NCI-H1694 (cell line): ENCODE data around the gene PSME2.

Experiments
- DNase-seq: peaks from one replicate; lab custom pipeline; 2025; lab: John Stamatoyannopoulos, UW

PSME2 gene

DNA sequence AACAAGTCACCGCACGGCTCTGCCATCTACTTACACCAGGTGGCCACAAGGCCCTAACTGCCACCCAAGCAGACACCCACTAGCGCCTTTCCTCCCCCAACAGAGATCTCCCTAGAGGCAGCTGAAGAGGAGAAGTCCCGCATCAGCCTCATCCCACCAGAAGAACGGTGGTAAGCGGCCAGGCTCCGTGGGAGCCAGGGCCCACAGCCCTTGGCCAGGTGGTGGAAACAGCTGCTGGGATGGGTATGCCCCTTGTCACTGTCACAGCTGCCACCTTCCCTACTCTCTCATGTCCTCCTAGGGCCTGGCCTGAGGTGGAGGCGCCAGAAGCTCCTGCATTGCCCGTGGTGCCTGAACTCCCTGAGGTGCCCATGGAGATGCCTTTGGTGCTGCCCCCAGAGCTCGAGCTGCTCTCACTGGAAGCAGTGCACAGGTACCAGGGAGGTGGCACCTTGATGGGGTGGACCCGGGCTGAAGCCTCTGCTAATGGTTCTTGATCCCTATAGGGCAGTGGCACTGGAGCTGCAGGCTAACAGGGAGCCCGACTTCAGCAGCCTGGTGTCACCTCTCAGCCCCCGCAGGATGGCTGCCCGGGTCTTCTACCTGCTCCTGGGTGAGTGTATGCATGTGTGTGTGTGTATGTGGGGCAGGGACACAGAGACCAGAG, 33.0 kb upstream of the PSME2 start:
- DNase-seq = no peak

DNA sequence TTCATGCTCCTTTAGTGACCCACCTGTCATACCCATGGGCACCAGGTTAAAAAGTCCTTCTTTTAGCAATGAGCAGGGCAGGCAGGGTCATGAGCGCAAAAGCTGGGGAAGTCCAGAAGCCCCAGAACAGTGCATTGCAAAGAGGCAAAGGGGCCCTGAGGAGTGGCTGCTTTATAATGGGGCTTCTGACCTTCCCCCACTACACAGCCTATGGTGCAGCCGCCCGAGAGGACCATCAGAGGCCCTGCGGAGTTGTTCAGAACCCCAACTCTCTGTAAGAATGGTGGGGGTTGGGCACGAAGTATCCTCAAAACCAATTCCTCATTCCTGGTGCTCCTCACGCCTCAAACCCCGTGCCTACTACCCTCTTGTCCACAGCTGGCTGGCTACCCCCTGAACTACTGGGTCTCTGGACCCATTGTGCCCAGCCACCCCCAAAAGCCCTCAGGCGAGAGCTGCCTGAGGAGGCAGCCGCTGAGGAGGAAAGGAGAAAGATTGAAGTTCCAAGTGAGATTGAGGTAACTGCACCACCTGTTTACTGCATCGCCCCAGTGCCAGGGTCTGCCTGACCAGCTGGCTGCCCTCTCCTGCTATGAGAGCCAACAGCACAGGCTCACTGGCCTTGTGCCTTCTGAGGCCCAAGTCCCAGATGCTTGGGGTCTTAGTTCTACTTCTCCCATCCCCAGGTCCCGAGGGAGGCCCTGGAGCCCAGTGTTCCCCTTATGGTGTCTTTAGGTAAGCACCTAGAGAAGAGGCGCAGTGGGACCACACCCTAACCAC, 32.2 kb upstream of the PSME2 start:
- no peak for DNase-seq

DNA sequence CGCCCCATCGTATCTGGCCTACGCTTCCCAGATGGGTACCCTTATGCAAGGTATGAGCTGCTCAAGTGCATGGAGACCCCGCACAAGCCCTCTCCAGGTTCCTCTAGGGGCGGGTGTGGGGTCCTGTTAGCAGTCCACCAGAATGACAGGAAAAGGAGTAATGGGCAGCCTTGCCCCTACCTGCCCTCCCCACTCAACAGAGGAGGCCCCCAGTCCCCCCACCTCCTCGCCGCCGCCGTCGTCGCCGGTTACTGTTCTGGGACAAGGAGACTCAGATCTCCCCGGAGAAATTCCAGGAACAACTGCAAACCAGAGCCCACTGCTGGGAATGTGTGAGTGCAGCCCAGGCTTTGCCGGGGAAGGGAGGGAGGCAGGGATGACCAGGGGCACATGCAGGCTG, 31.5 kb upstream of the PSME2 start:
- no peak for DNase-seq

DNA sequence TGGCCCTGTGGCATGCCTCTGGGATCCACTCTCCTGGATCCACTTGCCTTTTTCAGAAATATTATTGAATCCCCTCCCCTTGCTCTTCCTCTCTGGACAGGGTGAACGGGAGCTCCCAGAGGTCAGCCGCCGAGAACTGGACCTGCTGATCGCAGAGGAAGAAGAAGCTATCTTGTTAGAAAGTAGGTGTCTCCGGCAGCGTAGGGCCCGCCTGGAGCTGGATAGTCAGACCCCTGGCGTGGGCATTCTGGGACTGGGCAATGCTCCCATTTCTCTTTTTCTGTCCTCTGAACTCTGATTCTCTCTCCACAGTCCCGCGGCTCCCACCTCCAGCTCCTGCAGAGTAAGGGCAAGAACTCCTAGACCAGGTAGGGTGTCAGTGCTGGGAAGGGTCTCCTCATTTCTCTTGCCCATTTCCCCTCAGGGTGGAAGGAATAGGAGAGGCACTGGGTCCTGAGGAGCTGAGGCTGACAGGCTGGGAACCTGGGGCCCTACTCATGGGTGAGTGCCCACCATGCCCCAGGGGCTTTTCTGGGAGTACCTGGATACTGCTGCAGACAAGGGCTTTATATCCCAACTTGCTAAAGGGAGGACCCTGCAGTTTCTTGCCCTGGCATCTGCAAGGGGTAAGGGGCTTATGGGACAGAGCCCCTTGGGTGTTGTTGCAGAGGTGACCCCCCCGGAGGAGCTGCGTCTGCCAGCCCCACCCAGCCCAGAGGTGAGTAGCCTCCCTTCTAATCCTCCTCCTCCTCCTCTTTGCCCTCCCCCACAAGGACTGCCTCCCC, 30.8 kb upstream of the PSME2 start:
- DNase-seq = no peak

DNA sequence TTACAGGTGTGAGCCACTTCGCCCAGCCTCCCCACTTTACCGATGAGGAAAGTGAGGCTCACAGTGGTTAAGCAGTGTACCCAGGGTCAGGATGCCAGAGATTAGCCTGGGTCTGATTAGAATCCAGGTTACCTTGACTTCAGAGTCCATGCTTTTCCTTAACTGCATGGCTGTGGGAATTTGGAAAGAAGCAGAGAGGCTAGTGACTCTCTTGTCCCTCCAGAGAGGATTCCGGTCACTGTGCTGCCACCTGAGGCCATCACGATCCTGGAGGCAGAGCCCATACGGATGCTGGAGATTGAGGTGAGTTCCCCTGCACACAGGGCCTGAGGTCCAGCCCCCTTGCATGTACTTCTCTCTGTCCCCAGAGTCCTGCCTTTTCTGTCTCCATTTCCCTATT, 30.2 kb upstream of the PSME2 start:
- DNase-seq = no peak

DNA sequence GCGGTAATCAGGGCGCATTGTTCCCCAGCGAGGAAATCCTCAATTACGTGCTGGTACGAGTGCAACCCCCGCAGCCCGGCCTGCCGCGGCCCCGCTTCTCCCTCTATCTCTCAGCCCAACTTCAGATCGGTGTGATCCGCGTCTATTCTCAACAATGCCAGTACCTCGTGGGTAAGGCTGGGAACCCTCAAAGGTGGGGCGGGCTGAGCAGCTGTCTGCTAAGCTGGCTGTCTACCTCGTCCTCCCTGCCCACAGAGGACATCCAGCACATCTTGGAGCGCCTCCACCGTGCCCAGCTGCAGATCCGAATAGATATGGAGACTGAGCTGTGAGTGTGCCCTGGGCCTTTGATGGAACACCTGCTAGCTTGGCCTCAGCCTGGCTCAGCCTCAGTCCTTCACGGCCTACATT, 26.5 kb upstream of the PSME2 start:
- no peak for DNase-seq

DNA sequence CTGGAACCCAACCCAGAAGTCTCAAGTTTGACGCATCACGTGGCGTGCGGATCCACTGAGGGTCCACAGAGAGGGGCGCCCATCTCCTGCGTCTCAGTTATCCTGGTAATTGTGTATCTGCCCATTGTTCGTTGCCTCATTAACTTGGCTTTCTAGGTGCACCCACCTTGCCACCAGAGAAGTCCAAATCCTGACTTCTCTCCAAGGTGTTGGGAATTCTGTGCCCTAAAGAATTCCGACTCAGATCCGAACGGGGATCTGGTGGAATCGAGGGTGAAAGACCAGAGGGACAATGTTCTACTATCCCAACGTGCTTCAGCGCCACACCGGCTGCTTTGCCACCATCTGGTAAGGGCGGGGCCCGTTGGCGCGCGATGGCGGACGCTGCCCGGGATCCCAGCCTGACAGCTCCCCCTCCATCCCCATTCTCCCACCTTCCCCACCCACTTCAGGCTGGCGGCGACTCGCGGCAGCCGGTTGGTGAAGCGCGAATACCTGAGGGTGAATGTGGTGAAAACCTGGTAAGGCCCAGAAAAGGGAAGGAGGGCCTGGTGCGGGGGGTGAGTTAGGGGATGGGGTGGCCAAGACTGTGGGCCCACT, 26.0 kb upstream of the PSME2 start:
- DNase-seq = peak; percentile 18

DNA sequence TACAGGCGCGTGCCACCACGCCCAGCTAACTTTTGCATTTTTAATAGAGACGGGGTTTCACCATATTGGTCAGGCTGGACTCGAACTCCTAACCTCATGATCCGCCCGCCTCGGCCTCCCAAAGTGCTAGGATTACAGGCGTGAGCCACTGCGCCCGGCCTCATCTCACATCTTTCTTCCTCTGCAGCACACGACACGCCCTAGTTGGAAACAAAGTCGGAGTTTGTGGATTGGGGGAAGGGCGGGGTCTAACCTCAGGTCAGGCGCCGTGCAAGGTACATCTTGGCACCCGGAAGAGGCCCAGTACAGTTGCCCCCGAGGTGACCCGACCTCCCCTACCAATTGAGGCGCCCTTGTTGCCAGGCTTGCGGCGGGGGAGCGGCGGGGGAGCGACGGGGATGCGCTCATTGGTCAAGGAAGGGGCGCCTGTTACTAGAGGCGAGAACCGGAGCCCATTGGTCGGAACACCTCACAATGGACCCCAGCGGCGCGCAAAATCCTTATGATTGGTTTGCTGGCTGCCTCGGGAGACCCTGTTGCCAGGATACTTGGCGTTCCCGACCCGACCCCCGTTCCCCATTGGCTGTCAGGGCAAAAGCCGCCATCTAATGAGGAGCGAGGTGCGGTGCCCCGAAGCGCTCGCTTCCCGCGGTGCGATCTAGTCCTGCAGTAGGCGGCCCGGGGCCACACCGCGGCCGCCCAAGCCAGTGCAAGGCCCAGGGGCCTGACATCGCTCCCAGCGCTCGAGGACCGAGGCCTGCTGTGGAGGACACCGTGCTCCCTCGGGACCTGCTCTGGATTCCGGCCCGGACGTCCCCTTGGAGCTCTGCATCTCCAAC, 25.2 kb upstream of the PSME2 start, which contains the start of gene REC8:
Gene REC8, plus strand, starts transcription at position 659 of the 839 bp plus-strand sequence. CDS start 473 bp downstream, outside the sequence.
- peak; percentile 98 for DNase-seq

DNA sequence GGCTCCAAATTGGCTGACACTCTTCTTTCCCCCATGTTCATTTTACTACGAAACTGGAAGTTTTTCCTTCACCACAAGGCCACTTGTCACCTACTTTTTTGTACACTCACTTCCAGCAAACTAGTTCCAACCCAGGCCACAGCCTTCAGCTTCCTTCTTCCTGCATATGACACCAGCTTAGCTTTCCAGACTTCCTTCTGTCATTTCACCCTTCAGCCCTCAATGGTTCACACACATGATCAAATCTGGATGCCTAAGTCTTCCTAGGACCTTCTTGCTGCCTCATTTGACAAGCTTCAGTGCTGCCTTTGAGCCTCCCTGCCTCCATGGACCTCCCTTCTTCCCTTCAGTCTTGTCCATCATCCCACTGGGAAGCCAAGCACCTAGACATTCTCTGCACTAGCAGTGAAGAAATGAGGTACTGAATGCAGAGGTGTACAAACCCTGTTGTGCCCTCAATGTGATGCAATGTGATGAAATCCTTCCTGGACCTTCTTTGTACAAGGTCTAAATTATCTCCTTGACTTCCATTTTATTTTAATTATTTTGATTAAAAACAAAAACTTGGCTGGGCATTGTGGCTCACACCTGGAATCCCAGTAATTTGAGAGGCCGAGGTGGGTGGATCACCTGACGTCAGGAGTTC, 21.2 kb upstream of the PSME2 start:
- no peak for DNase-seq

DNA sequence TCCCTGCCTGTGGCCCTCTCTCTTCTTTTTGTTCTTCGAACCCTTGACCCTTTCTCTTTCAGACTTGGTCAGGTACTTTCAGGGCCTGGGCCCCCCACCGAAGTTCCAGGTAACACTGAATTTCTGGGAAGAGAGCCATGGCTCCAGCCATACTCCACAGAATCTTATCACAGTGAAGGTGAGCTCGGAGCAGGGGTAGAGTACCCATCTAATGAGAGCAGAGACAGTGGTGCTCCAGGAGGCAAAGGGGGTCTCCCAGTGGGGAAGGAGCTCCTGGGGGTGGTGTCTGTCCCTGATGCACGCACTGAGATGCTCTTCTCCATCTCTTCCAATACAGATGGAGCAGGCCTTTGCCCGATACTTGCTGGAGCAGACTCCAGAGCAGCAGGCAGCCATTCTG, 19.4 kb upstream of the PSME2 start:
- no peak for DNase-seq

DNA sequence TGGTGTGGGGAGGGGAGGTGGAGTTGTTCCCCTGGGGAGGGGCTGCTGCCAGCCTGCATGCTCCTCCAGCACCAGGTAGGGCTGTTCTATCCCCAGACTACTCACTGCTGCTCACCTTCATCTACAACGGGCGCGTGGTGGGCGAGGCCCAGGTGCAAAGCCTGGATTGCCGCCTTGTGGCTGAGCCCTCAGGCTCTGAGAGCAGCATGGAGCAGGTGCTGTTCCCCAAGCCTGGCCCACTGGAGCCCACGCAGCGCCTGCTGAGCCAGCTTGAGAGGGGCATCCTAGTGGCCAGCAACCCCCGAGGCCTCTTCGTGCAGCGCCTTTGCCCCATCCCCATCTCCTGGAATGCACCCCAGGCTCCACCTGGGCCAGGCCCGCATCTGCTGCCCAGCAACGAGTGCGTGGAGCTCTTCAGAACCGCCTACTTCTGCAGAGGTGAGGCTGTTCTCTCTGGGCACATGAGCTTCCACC, 18.1 kb upstream of the PSME2 start:
- DNase-seq = no peak

DNA sequence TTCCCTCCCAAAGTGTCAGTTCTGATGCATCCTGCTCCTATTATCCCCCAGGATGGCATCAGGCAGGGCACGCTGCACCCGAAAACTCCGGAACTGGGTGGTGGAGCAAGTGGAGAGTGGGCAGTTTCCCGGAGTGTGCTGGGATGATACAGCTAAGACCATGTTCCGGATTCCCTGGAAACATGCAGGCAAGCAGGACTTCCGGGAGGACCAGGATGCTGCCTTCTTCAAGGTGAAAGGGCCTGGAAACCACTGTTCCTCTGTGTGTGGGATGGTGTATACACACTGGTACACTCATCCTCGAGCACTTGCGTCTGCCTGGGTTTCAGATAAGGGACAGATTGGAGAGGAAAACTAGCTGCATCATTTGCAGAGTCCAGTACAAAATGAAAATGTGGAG, 15.7 kb upstream of the PSME2 start:
- no peak for DNase-seq

DNA sequence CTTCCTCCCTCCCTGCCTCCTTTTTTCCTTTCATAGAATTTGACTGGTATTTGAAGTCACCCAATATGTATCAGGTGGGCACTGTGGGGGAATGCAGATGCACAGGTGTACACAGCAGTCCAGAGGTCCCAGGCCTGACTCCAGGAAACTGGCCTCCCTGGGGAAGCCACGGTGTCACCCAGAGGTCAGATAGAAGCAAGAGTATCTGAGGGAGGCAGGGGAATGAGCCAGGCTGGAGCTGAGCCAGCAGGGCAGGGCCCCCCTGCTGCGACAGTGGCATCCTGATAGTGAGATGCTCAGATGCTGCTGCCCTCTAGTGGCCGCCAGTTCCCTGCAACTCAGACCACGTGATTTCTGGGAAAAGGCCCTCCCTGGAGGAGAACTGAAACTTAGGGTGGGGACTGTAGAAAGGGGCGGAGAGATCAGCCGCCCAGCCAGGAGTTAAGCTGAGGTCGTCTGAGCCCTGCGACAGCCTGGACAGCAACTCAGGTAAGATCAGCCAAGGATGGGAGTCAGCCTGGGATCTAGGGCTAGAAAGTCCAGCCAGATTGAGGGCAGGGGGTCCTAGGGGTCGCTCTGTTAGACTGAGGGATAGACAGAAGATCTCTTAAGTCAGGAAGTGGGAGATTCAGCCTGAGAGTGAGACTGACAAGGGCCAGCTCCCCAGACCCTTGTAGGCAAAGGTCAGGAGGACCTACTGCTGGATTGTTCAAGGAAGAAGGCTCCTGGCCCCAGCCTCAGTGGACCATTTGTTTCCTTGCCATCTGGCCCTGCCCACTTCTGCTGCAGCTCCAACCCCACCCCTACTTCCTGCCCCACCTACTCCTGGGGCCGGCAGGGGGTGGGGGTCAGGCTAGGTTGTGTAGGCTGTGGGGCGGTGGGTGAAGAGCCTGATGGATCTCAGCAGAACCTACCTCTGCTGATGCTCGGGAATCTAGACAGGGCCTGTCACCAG, 14.7 kb upstream of the PSME2 start, which contains the start of gene IRF9:
Gene IRF9, plus strand, starts transcription at position 416 of the 955 bp plus-strand sequence. CDS start 880 bp downstream, outside the sequence.
- DNase-seq = peak; percentile 94

DNA sequence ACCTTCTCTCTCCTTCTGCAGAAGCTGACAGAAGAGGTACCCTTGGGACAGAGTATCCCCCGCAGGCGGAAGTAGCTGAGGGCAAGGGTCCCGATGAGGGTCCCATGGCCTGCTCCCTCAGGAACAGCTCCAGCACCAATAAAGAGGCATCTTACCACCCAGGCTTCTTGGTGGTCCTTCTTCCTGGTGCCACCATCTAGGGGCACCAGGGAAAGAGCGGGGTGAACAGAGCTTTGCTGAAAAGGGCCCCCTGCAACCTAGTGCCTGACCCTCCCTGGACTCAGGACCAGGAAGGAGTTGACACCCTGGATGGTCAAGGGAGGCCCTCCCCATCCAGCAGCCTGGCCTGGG, 14.1 kb upstream of the PSME2 start:
- DNase-seq = no peak

DNA sequence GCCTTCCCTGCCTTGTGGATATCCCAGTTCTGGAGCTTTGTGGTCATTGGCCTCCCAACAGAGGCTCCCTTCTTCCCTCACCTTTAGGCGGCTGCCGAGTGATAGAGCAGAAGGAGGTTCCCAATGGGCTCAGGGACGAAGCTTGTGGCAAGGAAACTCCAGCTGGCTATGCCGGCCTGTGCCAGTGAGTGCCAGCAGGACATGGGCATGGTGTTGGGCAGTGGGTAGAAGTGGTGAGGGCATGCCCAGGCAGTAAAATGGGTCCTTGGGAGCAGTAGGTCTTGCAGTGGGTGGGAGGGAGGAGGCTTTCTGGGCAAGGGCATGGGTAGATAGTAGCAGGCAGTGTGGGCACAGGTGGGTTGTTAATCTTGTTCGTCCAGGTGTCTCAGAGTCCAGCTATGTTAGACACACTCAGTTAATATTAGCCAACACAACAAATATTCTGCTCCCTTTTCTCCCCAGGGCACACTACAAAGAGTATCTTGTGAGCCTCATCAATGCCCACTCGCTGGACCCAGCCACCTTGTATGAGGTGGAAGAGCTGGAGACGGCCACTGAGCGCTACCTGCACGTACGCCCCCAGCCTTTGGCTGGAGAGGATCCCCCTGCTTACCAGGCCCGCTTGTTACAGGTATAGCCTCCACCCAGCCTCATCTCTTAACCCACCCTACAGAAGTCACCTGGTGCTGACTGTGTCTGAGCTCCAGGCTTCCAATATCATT, 13.5 kb upstream of the PSME2 start:
- no peak for DNase-seq

DNA sequence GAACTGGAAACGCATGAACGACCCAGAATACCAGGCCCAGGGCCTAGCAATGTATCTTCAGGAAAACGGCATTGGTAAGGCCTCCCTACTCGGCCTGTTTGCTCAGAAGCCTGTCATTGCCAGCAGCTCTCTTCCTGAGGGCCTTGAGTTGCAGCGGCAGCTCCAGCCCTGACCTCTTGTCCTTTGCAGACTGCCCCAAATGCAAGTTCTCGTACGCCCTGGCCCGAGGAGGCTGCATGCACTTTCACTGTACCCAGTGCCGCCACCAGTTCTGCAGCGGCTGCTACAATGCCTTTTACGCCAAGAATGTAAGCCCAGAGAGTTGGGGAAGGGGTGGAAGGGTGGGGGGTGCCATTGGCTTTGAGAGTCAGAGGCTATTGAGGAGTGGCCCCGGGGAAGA, 10.9 kb upstream of the PSME2 start:
- DNase-seq = no peak

DNA sequence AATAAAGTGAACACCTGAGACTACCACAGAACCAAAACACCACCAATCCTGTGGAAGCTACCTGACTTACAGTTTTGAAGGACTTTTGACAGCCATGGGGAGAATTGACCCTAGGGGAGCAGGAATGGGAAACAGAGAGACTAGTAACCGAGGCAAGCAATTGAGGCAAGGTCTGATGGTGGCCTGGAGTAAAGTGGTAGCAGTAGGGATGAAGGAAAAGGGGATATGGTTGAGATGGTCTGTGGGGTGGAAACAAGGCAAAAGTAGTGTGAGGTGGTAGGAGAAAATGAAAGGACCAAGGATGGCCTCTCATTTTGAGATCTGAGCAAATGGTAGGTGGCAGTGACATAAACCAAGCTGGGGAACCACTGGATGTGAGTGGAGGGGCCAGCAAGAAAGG, 10.4 kb upstream of the PSME2 start:
- DNase-seq = no peak

DNA sequence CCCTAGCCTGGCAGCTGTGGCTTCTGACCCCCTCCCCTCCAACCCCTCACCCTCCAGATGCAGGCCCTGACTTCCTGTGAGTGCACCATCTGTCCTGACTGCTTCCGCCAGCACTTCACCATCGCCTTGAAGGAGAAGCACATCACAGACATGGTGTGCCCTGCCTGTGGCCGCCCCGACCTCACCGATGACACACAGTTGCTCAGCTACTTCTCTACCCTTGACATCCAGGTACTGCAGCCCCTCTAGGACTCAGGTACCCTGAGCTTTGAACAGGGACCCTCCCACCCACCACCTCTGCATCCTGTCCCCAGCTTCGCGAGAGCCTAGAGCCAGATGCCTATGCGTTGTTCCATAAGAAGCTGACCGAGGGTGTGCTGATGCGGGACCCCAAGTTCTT, 8.7 kb upstream of the PSME2 start:
- DNase-seq = no peak
